ENCODE results near the gene POU2AF2.
"Not testable (repeated sequence)": the region's sequence is repeated elsewhere in the genome, so short reads cannot be mapped to it uniquely, and the experiment has no call there.

Gene POU2AF2

DNA sequence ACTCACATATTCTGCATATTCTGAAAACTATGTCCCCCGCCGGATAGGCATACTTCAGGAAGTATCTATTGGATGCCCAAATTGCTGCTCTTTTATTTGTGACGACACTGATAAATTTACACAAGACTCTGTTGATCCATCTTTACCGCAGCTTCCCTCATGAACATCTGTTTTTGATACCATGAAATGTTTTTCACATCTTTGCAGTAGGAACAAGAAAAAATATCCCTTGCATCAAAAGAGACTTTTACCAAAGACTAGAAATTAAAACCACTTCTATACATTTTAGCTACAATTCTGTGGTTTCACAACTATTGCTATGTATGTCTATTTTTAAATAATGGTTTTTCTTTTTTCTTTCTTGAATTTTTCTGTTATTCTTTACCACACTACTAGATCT, 15.3 kb downstream of the POU2AF2 start:
- no peak for DNase-seq

DNA sequence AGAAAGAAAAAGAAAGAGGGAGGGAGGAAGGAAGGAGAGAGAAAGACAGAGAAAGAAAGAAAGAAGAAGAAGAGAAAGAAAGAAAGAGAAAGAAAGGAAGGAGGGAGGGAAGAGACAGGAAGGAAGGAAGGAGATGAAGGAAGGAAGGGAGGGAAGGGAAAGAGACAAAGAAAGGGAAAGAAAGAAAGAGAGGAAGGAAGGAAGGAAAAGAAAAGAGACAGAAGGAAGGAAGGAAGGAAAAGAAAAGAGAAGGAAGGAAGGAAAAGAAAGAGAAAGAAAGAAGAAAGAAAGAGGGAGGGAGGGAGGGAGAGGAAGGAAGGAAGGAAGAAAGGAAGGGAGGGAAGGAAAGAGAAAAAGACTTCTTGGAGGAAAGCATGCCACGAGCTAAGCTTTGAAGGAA, 19.1 kb downstream of the POU2AF2 start:
- DNase-seq, result no peak

DNA sequence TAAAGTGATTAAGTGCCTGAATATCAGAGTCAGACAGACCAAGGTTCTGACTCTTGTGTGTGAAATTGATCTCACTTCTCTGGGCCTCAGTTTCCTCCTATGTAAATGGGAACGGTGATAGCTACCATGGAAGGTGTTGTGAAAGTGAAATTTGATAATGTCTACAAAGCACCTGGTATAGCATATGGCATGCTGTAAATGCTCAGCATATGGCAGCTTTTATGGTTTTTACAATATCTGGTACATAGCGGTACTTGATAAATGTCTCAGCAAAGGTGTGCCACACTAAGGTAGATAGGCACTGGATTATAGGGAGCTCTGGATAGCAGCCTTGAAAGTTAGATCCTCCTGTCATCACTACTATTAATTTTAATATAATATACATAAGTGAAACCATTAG, 19.9 kb downstream of the POU2AF2 start:
- no peak for DNase-seq

DNA sequence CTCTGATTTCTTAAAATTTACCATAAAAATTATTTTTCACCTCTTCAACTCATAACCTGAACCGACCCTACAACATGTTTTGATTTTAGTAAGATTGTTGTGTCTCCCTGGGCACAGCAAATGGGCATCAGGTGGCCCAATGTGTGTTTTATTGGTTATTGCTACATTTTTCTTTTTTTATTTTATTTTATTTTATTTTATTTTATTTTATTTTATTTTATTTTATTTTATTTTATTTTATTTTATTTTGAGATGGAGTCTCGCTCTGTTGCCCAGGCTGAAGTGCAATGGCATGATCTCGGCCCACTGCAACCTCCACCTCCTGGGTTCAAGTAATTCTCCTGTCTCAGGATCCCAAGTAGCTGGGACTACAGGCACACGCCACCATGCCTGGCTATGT, 22.8 kb downstream of the POU2AF2 start:
- not testable (repeated sequence) for DNase-seq

DNA sequence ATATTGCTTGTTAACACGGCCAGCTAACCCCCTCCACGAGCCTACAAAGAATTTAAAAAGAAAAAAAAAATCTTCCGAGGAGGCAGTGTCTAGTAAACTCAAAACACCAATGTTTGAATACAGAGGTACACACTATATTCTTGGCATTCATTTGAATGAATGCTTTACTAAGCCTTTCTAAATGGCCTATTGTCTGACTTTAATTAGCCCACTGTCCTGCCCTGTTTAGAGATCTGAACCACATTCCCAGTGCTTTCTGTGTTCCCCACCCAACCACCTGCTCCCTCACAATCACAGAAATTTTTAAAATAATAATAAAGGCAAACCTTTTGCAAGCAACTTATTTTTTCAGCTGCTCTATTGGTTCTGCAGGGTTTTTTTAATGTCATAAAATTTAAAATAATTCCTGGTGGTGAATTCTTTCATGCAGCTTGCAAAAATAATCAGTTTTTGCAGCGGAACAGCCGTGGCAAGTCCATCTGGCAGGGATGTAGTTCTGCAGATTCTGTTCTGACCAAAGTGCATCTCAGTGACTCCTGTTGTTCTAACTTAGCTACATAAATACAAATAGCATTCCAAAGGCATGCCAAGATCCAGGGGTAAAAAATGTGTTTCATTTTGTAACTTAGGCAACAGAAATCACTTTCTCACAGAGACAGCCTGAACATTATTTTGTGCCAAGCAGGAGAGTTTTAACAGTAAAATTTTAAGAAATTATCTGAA, 23.8 kb downstream of the POU2AF2 start:
- no peak for DNase-seq

DNA sequence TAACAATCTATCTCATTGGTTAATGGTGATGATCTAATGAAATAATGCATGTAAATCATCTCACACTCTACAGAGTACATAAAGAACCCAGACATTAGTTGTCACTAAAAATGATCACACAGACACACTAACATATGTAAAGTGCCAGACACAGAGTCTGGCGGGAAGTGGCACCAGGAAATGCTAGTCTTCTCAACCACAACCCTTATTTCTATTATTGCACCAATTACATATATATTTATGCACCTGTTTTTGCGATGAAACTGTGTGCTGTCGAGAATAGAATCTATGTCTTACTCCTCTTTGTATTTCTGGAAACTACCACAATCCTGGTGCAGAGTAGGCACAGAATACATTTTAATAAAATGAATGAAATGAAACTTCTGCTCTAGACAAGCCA, 26.9 kb downstream of the POU2AF2 start:
- no peak for DNase-seq

DNA sequence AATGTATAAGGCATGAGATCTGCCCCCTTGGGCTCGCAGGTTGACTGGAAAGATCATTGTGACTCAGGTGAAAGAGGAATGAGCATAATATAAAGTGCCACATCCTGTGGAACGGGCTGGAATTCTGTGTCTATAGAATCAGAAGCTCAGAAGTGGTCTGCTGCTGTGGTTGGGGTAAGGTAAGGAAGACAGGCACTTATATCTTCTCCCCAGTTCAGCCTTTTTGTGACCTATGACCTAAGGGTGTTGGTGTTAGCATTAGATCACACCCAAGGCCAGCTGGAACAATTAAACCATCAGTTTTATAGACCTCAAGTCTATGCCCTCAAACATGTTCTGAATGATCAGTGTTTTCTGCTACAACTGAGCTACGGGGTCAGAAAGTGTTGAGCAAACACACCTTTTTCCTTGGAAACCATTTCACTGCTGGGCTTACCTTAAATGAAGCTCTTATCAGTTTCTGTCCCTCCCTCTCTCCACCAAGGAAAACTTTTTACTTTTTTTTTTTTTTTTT, 37.1 kb downstream of the POU2AF2 start:
- DNase-seq, result no peak

DNA sequence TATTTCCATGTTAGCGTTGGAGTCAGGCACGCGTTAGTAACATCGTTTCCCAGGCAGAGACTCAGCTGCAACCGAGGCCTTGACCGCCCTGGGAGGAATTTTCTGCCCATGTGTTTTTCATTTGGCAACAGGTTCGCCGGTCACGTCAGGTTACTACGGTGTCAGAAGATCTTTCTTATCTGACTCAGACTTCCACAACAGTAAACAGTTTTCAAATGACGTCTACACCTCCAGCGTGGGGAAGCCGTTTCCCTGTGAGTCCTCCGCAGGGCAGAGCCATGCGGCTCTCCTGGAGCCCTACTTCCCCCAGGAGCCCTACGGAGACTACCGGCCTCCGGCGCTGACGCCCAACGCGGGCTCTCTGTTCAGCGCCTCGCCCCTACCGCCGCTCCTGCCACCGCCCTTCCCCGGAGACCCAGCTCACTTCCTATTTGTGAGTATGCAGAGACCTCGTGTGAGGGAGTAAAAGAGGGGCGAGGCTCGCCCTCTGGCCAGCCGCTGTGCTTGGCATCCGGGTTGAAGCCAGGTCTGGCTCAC, 38.5 kb downstream of the POU2AF2 start:
- DNase-seq, result no peak

DNA sequence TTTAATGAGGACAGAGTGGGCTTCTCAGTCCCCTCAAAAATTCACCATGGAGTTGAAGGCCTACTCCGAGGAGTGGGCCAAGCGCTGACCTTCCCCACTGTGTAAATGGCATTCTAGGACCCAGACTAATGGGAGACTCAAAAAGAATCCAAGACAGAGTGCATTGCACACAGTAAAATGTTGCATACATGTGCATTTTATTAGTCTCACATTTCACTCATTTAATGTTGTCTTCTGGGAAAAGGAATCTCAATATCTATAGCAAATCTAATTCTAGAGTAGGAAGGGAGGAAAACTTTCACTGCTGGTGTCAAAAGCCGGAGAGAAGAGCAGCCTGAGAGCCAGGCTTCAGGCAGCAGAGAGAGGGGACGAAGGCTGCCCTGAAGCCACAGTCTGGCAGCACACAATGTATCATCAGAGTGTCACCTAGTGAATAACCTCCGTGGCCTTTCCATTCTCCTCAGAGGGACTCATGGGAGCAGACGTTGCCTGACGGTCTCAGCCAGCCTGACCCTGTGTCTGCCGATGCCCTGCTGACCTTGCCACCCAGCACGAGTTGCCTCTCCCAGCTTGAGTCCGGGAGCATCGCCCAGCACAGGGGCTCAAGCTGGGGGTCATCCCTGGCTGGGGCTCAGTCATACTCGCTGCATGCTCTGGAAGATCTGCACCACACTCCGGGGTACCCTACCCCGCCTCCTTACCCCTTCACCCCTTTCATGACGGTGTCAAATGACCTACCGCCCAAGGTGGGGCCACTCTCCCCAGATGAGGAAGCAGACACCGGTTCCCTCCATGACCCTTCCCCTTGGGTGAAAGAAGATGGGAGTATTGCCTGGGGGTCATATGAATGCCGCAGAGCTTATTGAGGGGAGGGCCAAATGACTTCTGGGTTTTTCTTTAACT, 39.9 kb downstream of the POU2AF2 start:
- DNase-seq, result no peak

DNA sequence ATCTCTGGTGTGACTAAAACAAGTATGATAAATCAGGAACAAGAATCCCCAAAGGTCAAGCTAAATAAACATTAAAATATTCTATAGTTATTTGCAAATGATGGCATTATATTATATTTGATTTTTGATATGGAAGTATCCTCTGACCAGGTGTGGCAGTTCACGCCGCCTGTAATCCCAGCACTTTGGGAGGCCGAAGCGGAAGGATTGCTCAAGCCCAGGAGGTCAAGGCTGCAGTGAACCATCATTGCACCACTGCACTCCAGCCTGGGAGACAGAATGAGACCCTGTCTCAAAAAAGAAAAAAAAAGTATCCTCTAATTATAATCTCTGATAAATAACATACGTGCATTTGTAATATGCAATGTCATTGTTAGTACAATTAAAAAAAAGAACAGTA, 46.2 kb downstream of the POU2AF2 start:
- DNase-seq, result no peak

DNA sequence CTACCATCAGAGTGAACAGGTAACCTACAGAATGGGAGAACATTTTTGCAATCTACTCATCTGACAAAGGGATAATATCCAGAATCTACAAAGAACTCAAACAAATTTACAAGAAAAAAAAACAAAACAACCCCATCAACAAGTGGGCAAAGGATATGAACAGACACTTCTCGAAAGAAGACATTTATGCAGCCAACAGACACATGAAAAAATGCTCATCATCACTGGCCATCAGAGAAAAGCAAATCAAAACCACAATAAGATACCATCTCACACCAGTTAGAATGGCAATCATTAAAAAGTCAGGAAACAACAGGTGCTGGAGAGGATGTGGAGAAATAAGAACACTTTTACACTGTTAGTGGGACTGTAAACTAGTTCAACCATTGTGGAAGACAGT, 46.9 kb downstream of the POU2AF2 start:
- not testable (repeated sequence) for DNase-seq

DNA sequence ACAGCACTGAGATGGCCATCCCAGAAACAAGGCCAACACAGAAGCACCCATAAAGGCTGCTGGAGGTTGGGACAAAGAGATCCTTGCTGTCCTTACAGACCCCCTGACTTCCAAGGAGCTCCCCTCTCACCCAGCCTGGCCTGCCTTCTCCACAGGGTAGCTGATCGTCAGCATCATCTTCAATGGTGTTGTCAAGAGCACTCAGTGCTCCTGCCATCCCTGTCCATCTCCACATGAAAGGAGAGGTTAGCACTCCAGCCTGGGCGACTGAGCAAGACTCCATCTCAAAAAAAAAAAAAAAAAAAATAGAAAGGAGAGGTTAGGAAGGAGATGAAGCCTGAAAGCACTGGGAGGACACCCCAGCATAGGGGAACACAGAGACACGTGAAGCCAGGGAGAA, 50.7 kb downstream of the POU2AF2 start:
- no peak for DNase-seq

DNA sequence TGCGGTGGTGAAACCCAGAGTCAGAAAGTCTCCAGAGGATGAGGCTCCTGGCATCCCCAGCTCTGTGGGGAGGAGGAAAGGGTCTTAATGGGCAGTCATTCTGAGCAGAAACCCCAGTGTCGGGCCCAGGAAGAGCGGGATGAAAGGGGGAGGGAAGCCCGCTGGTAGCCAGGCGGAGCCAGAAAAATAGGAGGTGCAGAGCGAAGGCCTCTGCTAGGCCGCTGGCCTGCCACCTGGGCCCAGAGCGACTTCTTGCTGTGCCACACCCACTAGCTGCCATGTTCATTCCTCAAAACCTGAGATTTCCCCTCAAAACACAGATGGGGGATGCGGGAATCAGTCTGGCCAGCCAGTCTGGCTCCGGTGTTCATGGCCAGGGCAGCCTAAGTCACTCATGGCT, 52.2 kb downstream of the POU2AF2 start:
- no peak for DNase-seq

DNA sequence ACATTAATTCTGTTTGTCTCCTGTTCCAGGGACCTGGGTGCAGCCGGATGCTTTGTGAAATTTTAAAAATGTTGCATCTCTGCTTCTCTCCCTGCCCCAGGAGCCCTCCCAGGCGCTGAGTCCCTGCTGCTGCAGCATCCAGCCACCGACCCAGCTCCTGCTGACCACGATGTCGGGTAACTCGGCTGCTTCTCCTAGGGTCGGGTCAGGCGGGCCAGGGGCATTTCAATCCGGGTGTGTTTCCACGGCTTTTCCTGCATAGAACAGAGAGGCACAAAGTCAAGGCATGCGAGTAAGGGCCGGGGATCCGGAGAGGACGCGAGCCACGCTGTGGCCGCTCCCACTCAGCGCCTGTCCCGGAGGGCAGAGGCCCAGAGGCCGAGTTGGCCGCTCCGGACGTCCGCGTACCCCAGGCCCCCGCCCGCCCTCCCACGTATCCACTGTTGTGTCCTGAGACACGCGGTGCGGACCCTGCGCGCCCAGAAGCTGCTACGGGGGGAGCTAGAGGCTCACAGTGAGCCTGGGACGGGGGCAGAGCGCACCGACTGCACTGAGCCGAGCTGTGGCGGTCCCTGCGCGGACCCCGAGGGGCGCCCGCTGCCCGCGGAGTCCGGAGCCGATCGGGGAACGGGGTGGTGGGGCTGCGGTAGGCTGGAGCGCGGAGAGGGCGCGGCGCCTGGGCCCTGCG, 53.0 kb downstream of the POU2AF2 start, which contains the start of gene POU2AF3:
Gene POU2AF3, plus strand, starts transcription at position 134 of the 688 bp plus-strand sequence. Its CDS starts 36 bp downstream, at position 170.
- DNase-seq, result no peak

DNA sequence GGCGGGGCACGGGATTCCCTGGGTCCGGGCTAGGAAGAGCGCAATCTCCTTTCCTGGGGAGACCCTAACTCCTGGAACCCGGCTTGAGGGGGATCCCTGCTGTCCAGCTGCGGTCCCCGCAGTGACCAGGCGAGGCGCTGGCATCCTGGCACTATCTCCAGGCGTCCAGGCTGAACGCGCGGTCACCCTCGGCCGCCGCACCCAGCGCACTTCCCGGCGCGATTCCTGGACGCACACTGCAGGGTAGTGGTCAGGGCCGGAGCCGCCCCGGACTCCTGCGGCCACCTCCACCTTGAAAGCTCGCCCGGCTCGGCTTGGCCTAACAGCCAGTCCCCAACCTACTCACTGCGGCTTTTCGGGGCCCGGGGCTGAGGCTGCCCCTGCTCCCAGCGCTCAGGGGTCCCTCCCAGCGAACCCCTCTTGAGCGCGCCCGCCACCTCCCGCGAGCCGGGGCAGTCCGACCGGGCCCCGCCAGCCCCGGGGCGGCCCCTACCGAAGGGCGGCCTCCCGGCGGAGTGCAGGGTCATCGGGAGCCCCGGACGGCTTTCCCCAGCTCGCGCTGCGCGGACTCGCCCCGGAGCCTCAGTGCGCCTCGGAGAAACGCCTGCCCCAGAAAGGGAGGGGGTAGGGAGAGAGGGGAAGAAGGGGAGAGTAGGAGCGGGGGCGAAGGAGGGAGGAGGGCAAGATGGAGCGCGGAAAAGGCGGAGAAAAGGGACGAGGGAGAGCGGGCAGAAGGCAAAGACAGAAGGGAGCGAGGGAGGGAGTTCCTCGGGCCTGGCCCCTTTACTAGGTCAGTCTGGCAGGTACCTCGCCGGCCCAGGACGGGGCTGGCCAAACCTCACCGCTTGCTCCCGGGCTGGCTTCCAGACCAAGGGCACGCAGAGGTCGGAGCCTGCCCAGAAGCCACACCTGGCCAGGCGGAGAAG, 53.8 kb downstream of the POU2AF2 start:
- no peak for DNase-seq

DNA sequence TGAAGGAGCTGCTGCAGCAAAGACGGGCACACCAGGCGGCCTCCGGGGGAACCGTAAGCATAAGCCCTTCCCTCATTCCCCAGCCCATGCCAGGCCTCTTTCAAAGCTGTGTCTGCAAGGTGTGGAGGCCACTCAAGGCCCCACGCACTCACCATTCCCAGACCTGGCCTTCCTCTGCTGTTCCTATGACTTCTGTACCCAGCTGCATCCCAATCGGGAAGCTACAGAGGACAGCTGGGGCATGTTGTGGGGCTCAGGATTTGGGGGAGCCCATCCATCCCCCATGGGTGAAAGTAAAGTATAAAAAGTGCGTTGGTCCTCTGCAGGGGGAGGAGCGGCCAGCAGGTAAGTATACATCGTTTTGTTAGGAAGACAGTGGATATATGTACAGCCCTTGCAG, 55.0 kb downstream of the POU2AF2 start:
- no peak for DNase-seq

DNA sequence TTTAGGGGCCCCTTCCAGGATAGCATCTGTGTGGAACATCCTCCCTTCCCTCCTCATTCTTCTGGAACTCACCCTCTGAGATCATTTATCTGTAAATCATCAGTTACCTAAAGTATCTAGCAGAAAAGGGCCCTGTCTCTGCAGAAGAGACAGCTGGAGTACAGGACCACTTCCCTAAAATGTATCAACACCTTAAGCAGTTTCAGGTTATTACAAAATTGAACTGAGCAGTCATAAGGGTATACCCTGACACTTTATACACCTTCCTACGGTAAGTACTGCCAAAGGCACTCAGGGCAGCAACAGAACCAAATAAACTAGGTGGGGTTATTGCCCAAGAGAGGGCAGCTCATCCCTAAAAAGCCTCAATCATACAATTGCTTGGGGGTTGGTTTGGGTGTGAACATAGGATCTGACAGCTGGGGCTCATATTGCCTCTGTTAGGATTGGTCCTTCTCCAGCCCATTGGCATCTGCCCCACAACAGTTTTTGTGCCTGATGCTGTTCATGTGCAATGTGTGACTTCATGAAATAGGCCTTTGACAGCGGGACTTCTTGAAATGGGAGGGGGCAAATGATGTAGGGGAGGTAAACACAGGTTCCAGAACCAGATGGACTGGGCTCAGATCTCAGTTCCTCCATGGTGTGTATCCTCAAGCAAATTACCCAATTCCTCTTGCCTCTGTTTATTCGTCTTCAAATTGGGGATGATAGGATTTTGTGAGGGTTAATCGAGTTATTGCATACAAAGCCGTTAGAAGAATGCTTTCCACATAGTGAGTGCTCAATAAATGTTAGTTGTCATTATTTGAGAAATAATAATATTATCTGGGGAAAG, 55.7 kb downstream of the POU2AF2 start:
- DNase-seq, result no peak

DNA sequence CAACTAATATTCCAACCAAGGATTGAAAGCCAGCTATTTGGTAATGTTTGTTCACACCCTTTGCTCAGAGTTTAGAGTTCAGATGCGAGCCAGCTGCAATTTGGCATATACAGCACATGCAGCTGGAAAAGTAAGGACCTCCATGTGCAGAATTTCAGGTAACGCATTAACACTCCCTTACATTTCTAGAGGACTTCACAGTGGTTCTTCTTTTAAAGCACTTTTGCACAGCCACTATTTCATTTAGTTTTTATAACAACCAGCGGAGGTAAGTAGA, 56.3 kb downstream of the POU2AF2 start:
- DNase-seq, result no peak

DNA sequence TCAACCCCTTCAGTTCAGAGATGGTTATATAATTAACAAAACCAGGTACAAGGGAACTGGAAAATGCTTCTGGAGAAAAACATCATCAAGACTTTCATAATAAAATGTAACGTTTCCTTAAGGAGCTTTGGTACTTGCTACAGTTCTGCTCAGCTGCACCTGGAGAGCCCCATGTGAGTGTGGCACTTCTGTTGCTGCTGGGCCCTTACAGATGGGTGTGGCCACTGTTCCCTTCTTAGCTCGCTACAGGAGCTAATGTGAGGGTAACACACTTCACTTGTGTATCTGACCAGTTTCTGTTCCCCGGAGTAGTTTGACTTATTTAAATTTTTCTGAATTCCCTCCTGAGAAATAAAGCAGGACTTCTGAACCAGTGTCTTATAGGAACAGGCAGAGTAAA, 56.8 kb downstream of the POU2AF2 start:
- DNase-seq, result no peak

DNA sequence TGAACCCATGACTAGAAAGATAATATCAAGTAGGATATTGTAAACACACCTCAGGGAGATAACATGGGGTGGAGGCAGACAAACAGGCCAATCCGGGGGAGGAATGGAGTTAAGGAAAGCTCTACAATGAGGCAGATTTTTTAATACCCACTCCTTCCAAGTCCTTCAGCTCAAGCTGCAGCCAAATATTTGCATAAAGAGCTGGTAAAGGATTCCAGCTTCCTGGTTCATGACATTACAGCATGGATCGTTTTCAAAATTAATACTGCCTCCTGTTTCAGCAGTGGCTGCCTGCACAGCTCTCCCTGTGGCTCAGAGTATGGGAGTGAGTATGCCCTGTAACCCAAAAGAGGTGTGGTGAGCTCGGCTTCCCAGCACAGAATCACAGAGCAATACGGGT, 57.9 kb downstream of the POU2AF2 start:
- DNase-seq, result no peak

DNA sequence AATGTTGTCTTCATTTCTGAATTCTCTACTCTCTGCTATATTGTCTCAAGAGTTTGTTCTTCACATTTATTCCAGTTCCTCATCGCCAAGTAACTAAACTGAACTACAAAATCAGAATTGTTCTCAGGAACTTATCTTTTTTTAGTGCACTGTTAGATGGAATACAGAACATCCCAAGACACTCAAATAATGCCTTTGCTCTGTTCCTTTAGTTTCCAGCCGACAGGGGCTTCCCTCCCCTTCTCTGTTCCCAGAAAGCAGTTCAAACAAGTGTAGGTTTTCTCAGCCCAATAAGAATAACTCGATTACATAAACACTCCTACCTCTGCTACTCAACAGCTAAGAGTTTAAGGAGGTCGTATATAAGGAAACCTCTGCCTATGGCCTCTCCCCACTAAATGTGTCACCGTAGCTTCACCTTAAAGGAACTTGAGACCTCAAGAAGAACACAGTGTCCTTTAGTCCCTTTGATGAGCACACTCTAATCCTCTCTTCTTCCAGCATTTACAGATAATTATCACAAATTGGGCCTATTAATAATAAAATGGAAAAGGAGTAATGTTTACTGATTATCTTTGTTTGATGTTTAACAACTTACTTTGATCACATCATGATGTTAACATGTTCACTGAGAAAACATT, 59.8 kb downstream of the POU2AF2 start:
- DNase-seq, result no peak
